GM20431 (cell line): Measurements from ENCODE around the gene SEC23A.
"Not testable (repeated sequence)": the region's sequence is repeated elsewhere in the genome, so short reads cannot be mapped to it uniquely, and the experiment has no call there.

ENCODE experiments used
- in situ Hi-C: fragments of 300-500 bp; cut with MseI, MboI; formaldehyde crosslinking; loops from one replicate; pipeline ENCODE4 v1.15.0; 2020; ENCODE audit warnings: low sequenced_read_pairs; ENCODE audit not compliant: unreplicated experiment

Gene SEC23A

GRCh38 chr14:39097159-39097558 is 5.9 kb downstream of the SEC23A start:
- in situ Hi-C loops = no loop called here

- in situ Hi-C loops = no loop called here
Measured at GRCh38 chr14:39094515-39094914, 8.5 kb downstream of the SEC23A start.

- in situ Hi-C loops = no loop called here
Measured at GRCh38 chr14:39091716-39092115, 11.3 kb downstream of the SEC23A start.

- in situ Hi-C loops = no loop called here
Measured at GRCh38 chr14:39090548-39091111, 12.4 kb downstream of the SEC23A start.

- in situ Hi-C loops = no loop called here
Measured at GRCh38 chr14:39087493-39087892, 15.5 kb downstream of the SEC23A start.

GRCh38 chr14:39085933-39086332 is 17.1 kb downstream of the SEC23A start:
- in situ Hi-C loops = no loop called here

GRCh38 chr14:39083127-39083526 is 19.9 kb downstream of the SEC23A start:
- in situ Hi-C loops = no loop called here

GRCh38 chr14:39080886-39081285 is 22.1 kb downstream of the SEC23A start:
- in situ Hi-C loops = no loop called here

GRCh38 chr14:39071096-39071495 is 31.9 kb downstream of the SEC23A start:
- in situ Hi-C loops = no loop called here

- in situ Hi-C loops = no loop called here
Measured at GRCh38 chr14:39069923-39070322, 33.1 kb downstream of the SEC23A start.

GRCh38 chr14:39069169-39069805 is 33.7 kb downstream of the SEC23A start:
- in situ Hi-C loops = not testable (repeated sequence)

- in situ Hi-C loops = no loop called here
Measured at GRCh38 chr14:39060818-39061437, 42.1 kb downstream of the SEC23A start.

- in situ Hi-C loops = no loop called here
Measured at GRCh38 chr14:39055786-39056474, 47.1 kb downstream of the SEC23A start.

- in situ Hi-C loops = not testable (repeated sequence)
Measured at GRCh38 chr14:39052869-39053454, 50.1 kb downstream of the SEC23A start.

GRCh38 chr14:39050389-39050788 is 52.6 kb downstream of the SEC23A start:
- in situ Hi-C loops = no loop called here

GRCh38 chr14:39045889-39046288 is 57.1 kb downstream of the SEC23A start:
- in situ Hi-C loops = not testable (repeated sequence)

- in situ Hi-C loops = no loop called here
Measured at GRCh38 chr14:39043352-39043943, 59.6 kb downstream of the SEC23A start.

GRCh38 chr14:39040529-39040928 is 62.5 kb downstream of the SEC23A start:
- in situ Hi-C loops = no loop called here

GRCh38 chr14:39038542-39038941 is 64.5 kb downstream of the SEC23A start:
- in situ Hi-C loops = no loop called here

GRCh38 chr14:39036760-39037159 is 66.3 kb downstream of the SEC23A start:
- in situ Hi-C loops = no loop called here
